A549 (cell line): Measurements from ENCODE around the gene EGFL7. TPM values are rescaled to one million over a fixed set of nuclear protein-coding genes. Genes with fewer than 3 reads are reported as not detected.

Source experiments
- ATAC-seq, 2 experiments: fragments of 200-7000 bp in 1 of 2; fragments of >200 bp in 1 of 2; cut with Nextera tagmentation in 1 of 2; cut with Tn5 transposase in 1 of 2; 3 replicates each; pipeline versions ENCODE4 v1.8.0 to v1.9.1; 2018 to 2020; ENCODE audit warnings: mild to moderate bottlenecking in 1 of 2, moderate library complexity in 1 of 2
- CTCF ChIA-PET: fragments of 300-600 bp; sonication (Branson Sonifier 250); formaldehyde crosslinking; extraction: SDS; loops from one replicate; lab custom pipeline; 2021; ENCODE audit warnings: antibody characterized with exemption, inconsistent platforms; lab: Yijun Ruan, JAX
- POLR2A ChIA-PET: fragments of 350-600 bp; formaldehyde crosslinking; extraction: SDS; loops from one replicate; lab custom pipeline; 2021; ENCODE audit warnings: antibody characterized with exemption, inconsistent platforms; lab: Yijun Ruan, JAX
- DNase-seq, 2 experiments: peaks; one replicate each; pipeline versions ENCODE4 v3.0.0 to v3.0.0-alpha.2; 2011 to 2016; ENCODE audit warnings: low read depth in 1 of 2, low spot score in 1 of 2
- FAIRE-seq: peaks from 2 replicates; lab custom pipeline; 2011; peaks lifted over from hg19 to GRCh38; lab: Jason Lieb, UNC
- H3K27ac ChIP-seq, 2 experiments: fragments of >200 bp; sonication (Bioruptor Twin); formaldehyde crosslinking; 3 replicates each; pipeline ENCODE4 v1.5.1; 2016 to 2017
- H3K4me1 ChIP-seq: fragments of >200 bp; sonication (Bioruptor Twin); formaldehyde crosslinking; 3 replicates; pipeline ENCODE4 v1.6.1; 2016
- H3K4me2 ChIP-seq: fragments of >200 bp; sonication (Bioruptor Twin); formaldehyde crosslinking; 3 replicates; pipeline ENCODE4 v1.6.1; 2016
- H3K4me3 ChIP-seq: fragments of >200 bp; sonication (Bioruptor Twin); formaldehyde crosslinking; 3 replicates; pipeline ENCODE4 v1.5.1; 2016
- H3K9me3 ChIP-seq: fragments of >200 bp; sonication (Bioruptor Twin); formaldehyde crosslinking; 3 replicates; pipeline ENCODE4 v1.6.1; 2016
- CEBPB ChIP-seq, 2 experiments: fragments of >200 bp in 1 of 2; sonication (Bioruptor Twin) in 1 of 2; formaldehyde crosslinking in 1 of 2; IDR thresholded peaks; 2 replicates each; pipeline ENCODE4 v1.6.1; 2012 to 2016
- CHD2 ChIP-seq: fragments of 150-350 bp; IDR thresholded peaks from 2 replicates; pipeline ENCODE4 v1.6.1; 2014; ENCODE audit warnings: low read length; ENCODE audit not compliant: partially characterized antibody
- EHF ChIP-seq: fragments of 250-450 bp; sonication (Bioruptor Pico); IDR thresholded peaks from 2 replicates; pipeline ENCODE4 v1.5.0; 2020; ENCODE audit warnings: mild to moderate bottlenecking
- EHMT2 ChIP-seq: fragments of 200-600 bp; sonication (generic); IDR thresholded peaks from 2 replicates; pipeline ENCODE4 v1.6.1; 2016; ENCODE audit warnings: antibody characterized with exemption, low read depth, mild to moderate bottlenecking, moderate library complexity
- ESRRA ChIP-seq: fragments of 150-350 bp; IDR thresholded peaks from 2 replicates; pipeline ENCODE4 v1.6.1; 2014; ENCODE audit warnings: mild to moderate bottlenecking, low read length, borderline replicate concordance
- FOSB ChIP-seq: fragments of 250-450 bp; sonication (Bioruptor Pico); IDR thresholded peaks from 2 replicates; pipeline ENCODE4 v1.5.0; 2020; ENCODE audit warnings: mild to moderate bottlenecking, moderate library complexity
- HDAC2 ChIP-seq: fragments of 200-600 bp; sonication (generic); IDR thresholded peaks from 2 replicates; pipeline ENCODE4 v1.6.1; 2016
- HOXB13 ChIP-seq: fragments of 250-450 bp; sonication (Bioruptor Pico); IDR thresholded peaks from 2 replicates; pipeline ENCODE4 v1.5.0; 2020; ENCODE audit warnings: low read depth, mild to moderate bottlenecking, moderate library complexity
- HOXB5 ChIP-seq: fragments of 250-450 bp; sonication (Bioruptor Pico); IDR thresholded peaks from 2 replicates; pipeline ENCODE4 v1.5.0; 2020; ENCODE audit warnings: mild to moderate bottlenecking, moderate library complexity
- JUN ChIP-seq, 2 experiments: fragments of >200 bp; sonication (Bioruptor Twin); formaldehyde crosslinking; IDR thresholded peaks; 2 replicates in 1 of 2; 3 replicates in 1 of 2; pipeline ENCODE4 v1.6.1; 2016 to 2017
- JUNB ChIP-seq: fragments of >200 bp; sonication (Bioruptor Twin); formaldehyde crosslinking; IDR thresholded peaks from 2 replicates; pipeline ENCODE4 v1.6.1; 2016
- KDM1A ChIP-seq: fragments of 200-600 bp; sonication (generic); IDR thresholded peaks from 2 replicates; pipeline ENCODE4 v1.6.1; 2016; ENCODE audit warnings: low read depth, mild to moderate bottlenecking
- MAZ ChIP-seq: fragments of 150-350 bp; IDR thresholded peaks from 2 replicates; pipeline ENCODE4 v1.6.1; 2014; ENCODE audit warnings: antibody characterized with exemption, low read depth, low read length, borderline replicate concordance
- NPAS2 ChIP-seq: fragments of 250-450 bp; sonication (Bioruptor Pico); IDR thresholded peaks from 2 replicates; pipeline ENCODE4 v1.8.0; 2022; ENCODE audit warnings: mild to moderate bottlenecking, moderate library complexity, borderline replicate concordance
- TFCP2L1 ChIP-seq: fragments of 250-450 bp; sonication (Bioruptor Pico); IDR thresholded peaks from 2 replicates; pipeline ENCODE4 v1.5.0; 2021; ENCODE audit warnings: mild to moderate bottlenecking
- ZFP36 ChIP-seq: fragments of 450-650 bp; IDR thresholded peaks from 2 replicates; pipeline ENCODE4 v1.6.1; 2014; ENCODE audit warnings: borderline replicate concordance; ENCODE audit not compliant: partially characterized antibody
- ZNF302 ChIP-seq: fragments of 250-450 bp; sonication (Bioruptor Pico); IDR thresholded peaks from 2 replicates; pipeline ENCODE4 v1.9.0; 2021; ENCODE audit warnings: inconsistent platforms, mild to moderate bottlenecking, moderate library complexity
- ZSCAN20 ChIP-seq: fragments of 250-450 bp; sonication (Bioruptor Pico); IDR thresholded peaks from 2 replicates; pipeline ENCODE4 v1.8.0; 2022; ENCODE audit warnings: mild to moderate bottlenecking, moderate library complexity
- WGBS: methylation state at CpG from one replicate; pipeline ENCODE4 v1.1.6; 2017; ENCODE audit errors: missing lambda C conversion rate; 5-methylcytosine and 5-hydroxymethylcytosine counted together
- polyA plus RNA-seq, 4 experiments: library from polyadenylated mRNA; depleted of rRNA in 3 of 4; stranded (reverse); fragments of >200 nt; fragmentation: RNase III in 1 of 4; extraction: RNeasy Plus Mini Kit Qiagen cat#74134 plus additional on column Dnase treatment in 1 of 4; gene quantifications; 2 replicates in 3 of 4; 3 replicates in 1 of 4; pipeline ENCODE4 v1.2.3, GENCODE V29; 2011 to 2017
- TF ChIP-seq, protein P1 (sequence below): fragments of 450-650 bp; IDR thresholded peaks from 2 replicates; pipeline ENCODE4 v1.6.1; 2014; ENCODE audit warnings: antibody characterized with exemption
- TF ChIP-seq, protein P2 (sequence below): IDR thresholded peaks from 2 replicates; pipeline ENCODE4 v1.6.1; 2012
- TF ChIP-seq, protein P3 (sequence below): fragments of 250-450 bp; sonication (Bioruptor Pico); IDR thresholded peaks from 2 replicates; pipeline ENCODE4 v1.5.0; 2021; ENCODE audit warnings: mild to moderate bottlenecking, moderate library complexity, borderline replicate concordance
- TF ChIP-seq, protein P4 (sequence below): fragments of 150-350 bp; IDR thresholded peaks from 2 replicates; pipeline ENCODE4 v1.6.1; 2014; ENCODE audit warnings: low read depth, mild to moderate bottlenecking, low read length
- TF ChIP-seq, protein P5 (sequence below): fragments of >200 bp; sonication (Bioruptor Twin); formaldehyde crosslinking; IDR thresholded peaks from 3 replicates; pipeline ENCODE4 v1.5.1; 2016
- TF ChIP-seq, protein P6 (sequence below): IDR thresholded peaks from 2 replicates; pipeline ENCODE4 v1.6.1; 2012; ENCODE audit warnings: low read depth, borderline replicate concordance

Gene EGFL7
- polyA plus RNA-seq, 2 of the 4 experiments (the other 2 are of a cell fraction) = 19.9 to 34.4 TPM

DNA sequence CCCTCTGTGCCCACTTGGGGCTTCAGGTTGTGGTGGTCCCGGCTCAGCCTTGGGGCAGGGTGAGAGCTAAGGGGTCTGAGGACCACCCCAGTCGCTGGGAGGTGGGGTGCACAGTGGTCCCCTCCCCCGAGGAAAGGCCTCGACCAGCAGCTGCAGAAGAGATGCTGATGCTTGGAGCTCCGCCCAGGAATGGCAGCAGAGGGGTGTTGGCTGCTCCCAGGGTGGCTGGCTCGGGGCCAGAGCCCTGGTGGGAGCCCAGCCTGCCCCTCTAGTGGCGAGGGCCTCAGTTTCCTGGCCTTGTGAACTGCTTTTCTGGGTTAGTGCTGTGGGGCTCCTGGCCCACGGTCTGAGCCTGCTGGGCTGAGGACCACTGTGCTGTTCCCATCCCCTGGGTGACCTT lies 50.8 kb downstream of the EGFL7 start:
- Histone ChIP-seq H3K4me2 (peak overlapping the region; percentile 97), H3K4me1 (peaks cover 32% of the 10 kb centered on the region), H3K27ac (peak overlapping the region; percentile 83 to 91; a peak in 4 of 6 replicates), H3K9me3 (no peaks in the 10 kb centered on the region), H3K4me3 (peak overlapping the region; percentile 66)
- TF ChIP-seq ESRRA (no peak), JUNB (no peak), HOXB13 (CRISPR knock-in tag) (no peak), ZNF302 (CRISPR knock-in tag) (no peak), HDAC2 (no peak), EHF (CRISPR knock-in tag) (no peak), CHD2 (no peak), KDM1A (no peak)
- TF ChIP-seq, protein P1, sequence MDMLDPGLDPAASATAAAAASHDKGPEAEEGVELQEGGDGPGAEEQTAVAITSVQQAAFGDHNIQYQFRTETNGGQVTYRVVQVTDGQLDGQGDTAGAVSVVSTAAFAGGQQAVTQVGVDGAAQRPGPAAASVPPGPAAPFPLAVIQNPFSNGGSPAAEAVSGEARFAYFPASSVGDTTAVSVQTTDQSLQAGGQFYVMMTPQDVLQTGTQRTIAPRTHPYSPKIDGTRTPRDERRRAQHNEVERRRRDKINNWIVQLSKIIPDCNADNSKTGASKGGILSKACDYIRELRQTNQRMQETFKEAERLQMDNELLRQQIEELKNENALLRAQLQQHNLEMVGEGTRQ = no peak
- TF ChIP-seq, protein P2, sequence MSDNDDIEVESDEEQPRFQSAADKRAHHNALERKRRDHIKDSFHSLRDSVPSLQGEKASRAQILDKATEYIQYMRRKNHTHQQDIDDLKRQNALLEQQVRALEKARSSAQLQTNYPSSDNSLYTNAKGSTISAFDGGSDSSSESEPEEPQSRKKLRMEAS = no peak
- TF ChIP-seq, protein P3, sequence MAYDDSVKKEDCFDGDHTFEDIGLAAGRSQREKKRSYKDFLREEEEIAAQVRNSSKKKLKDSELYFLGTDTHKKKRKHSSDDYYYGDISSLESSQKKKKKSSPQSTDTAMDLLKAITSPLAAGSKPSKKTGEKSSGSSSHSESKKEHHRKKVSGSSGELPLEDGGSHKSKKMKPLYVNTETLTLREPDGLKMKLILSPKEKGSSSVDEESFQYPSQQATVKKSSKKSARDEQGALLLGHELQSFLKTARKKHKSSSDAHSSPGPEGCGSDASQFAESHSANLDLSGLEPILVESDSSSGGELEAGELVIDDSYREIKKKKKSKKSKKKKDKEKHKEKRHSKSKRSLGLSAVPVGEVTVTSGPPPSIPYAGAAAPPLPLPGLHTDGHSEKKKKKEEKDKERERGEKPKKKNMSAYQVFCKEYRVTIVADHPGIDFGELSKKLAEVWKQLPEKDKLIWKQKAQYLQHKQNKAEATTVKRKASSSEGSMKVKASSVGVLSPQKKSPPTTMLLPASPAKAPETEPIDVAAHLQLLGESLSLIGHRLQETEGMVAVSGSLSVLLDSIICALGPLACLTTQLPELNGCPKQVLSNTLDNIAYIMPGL (CRISPR knock-in tag) = no peak
- 39% methylated on average over 5 of the region's 8 CpGs for WGBS
- FAIRE-seq (no peak), DNase-seq (no peak), ATAC-seq (peak in 1 of 2 experiments; percentile 3; a peak in 1 of 6 replicates)
- ChIA-PET POLR2A (interaction anchor here (1.1 to 4.0 kb wide), 2 partner anchors 9 to 14 kb away, joined by 4 to 30 read pairs; no protein-coding TSS in a partner anchor), CTCF (interaction anchor here (0.6 to 5.2 kb wide), 12 partner anchors 8 to 321 kb away, joined by 3 to 37 read pairs (median 3); no protein-coding TSS in a partner anchor)

DNA sequence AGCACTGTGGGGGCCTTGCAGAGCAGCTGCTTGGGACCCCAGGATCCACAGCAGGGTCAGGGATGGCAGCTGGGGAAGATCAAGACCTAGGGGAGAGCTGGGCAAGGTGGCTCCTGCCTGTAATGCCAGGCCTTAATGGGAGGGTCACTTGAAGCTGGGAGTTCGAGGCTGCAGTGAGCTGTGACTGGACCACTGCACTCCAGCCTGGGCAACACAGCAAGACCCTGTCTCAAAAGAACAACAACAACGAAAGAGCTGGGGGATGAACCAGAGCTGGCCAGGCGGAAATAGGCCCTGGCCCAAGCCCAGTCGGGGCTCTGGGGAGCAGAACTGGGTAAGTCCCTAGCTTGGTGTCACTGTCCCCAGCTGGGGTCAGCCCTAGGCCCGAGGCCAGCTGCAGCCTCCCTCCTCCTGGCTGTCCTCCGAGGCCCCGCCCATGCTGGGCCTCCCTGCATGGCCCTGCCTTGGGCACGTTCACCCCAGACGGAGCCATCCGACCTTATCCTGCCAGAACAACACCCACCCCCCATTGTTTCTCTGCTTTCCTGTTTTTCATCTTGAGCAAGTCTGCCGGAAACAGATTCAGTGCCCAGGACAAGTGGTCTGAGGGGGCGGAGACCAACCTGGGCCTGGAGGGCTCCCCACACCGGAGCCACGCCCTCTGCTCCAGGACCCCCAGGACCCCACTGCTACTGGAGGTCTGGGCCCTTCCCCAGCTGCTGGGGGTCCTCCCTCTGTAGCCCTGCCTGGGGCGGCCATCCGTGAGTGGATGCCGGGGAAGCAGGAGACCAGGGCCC lies 51.6 kb downstream of the EGFL7 start:
- Histone ChIP-seq H3K27ac (peak overlapping the region in 1 of 2 experiments; percentile 91; a peak in 1 of 6 replicates), H3K4me3 (no peak overlapping the region), H3K4me1 (peaks cover 39% of the 10 kb centered on the region), H3K9me3 (no peaks in the 10 kb centered on the region), H3K4me2 (peak overlapping the region; percentile 97; the same call in 1 of the 3 replicates)
- ATAC-seq = no peak
- 89% methylated on average over 15 of the region's 17 CpGs for WGBS
- ChIA-PET CTCF (interaction anchor here (0.6 to 5.2 kb wide), 11 partner anchors 11 to 321 kb away, joined by 3 to 37 read pairs (median 3); no protein-coding TSS in a partner anchor), POLR2A (interaction anchor here (4.0 kb wide), 1 partner anchor 13 kb away, joined by 30 read pairs; no protein-coding TSS in a partner anchor)
- TF ChIP-seq EHMT2 (no peak), EHF (CRISPR knock-in tag) (no peak), FOSB (CRISPR knock-in tag) (no peak), CEBPB (IDR thresholded peaks at IDR 0.05) (no peak), ZFP36 (no peak), JUN (IDR thresholded peaks at IDR 0.05) (no peak), ZSCAN20 (no peak), NPAS2 (CRISPR knock-in tag) (no peak), JUNB (no peak), HOXB5 (CRISPR knock-in tag) (no peak), MAZ (no peak), TFCP2L1 (CRISPR knock-in tag) (no peak)
- TF ChIP-seq, protein P4, sequence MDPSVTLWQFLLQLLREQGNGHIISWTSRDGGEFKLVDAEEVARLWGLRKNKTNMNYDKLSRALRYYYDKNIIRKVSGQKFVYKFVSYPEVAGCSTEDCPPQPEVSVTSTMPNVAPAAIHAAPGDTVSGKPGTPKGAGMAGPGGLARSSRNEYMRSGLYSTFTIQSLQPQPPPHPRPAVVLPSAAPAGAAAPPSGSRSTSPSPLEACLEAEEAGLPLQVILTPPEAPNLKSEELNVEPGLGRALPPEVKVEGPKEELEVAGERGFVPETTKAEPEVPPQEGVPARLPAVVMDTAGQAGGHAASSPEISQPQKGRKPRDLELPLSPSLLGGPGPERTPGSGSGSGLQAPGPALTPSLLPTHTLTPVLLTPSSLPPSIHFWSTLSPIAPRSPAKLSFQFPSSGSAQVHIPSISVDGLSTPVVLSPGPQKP = no peak
- TF ChIP-seq, protein P5, sequence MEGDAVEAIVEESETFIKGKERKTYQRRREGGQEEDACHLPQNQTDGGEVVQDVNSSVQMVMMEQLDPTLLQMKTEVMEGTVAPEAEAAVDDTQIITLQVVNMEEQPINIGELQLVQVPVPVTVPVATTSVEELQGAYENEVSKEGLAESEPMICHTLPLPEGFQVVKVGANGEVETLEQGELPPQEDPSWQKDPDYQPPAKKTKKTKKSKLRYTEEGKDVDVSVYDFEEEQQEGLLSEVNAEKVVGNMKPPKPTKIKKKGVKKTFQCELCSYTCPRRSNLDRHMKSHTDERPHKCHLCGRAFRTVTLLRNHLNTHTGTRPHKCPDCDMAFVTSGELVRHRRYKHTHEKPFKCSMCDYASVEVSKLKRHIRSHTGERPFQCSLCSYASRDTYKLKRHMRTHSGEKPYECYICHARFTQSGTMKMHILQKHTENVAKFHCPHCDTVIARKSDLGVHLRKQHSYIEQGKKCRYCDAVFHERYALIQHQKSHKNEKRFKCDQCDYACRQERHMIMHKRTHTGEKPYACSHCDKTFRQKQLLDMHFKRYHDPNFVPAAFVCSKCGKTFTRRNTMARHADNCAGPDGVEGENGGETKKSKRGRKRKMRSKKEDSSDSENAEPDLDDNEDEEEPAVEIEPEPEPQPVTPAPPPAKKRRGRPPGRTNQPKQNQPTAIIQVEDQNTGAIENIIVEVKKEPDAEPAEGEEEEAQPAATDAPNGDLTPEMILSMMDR = no peak
- TF ChIP-seq, protein P3 (CRISPR knock-in tag) = no peak
- TF ChIP-seq, protein P6, sequence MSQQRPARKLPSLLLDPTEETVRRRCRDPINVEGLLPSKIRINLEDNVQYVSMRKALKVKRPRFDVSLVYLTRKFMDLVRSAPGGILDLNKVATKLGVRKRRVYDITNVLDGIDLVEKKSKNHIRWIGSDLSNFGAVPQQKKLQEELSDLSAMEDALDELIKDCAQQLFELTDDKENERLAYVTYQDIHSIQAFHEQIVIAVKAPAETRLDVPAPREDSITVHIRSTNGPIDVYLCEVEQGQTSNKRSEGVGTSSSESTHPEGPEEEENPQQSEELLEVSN = no peak
- no peak for DNase-seq
- no peak for FAIRE-seq
